ENCODE measurements around the gene SLC6A6. TPM values are rescaled to one million over a fixed set of nuclear protein-coding genes. Genes with fewer than 3 reads are reported as not detected.
A peak's percentile ranks its signal among the peaks of the same experiment; 100 is the strongest.

Gene SLC6A6
- total RNA-seq, 6 experiments from 2014 or later = 1.5 to 8.2 (median 4.1) TPM

DNA sequence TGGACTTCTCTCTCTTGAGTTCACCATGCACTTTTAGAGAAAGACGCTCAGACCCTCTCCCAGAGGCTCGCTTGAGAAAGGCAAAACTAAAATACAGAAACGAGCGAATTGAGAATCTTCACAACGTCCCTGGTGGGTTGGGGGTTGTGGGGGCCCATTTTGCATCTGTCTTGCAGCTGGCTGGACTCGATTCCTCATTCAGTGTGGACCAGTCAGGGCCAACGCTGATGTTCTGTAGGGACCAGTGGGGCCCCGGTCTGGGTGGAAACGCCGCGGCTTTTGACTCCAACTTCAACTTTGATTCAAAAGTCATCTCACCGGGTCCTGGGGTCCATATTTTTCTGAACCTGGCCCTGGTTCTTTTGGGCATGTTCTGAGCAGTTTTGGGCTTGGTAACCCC lies 68.1 kb downstream of the SLC6A6 start:
- no peaks in the 10 kb centered on the region for H3K4me1 ChIP-seq
- H3K4me3 ChIP-seq = no peak overlapping the region
- no peak overlapping the region for H3K27ac ChIP-seq
- intact Hi-C loops (cut with DNase I) = no loop called here
- 51% methylated on average over 7 of the region's 12 CpGs for WGBS (ENCODE audit: insufficient coverage, low coverage, low lambda C conversion rate, missing lambda C conversion rate)
- no peaks in the 10 kb centered on the region for H3K36me3 ChIP-seq
- DNase-seq (no peak), ATAC-seq (no peak)
- TF ChIP-seq POLR2A (IDR thresholded peaks at IDR 0.05) = no peak
- TF ChIP-seq, protein P1, sequence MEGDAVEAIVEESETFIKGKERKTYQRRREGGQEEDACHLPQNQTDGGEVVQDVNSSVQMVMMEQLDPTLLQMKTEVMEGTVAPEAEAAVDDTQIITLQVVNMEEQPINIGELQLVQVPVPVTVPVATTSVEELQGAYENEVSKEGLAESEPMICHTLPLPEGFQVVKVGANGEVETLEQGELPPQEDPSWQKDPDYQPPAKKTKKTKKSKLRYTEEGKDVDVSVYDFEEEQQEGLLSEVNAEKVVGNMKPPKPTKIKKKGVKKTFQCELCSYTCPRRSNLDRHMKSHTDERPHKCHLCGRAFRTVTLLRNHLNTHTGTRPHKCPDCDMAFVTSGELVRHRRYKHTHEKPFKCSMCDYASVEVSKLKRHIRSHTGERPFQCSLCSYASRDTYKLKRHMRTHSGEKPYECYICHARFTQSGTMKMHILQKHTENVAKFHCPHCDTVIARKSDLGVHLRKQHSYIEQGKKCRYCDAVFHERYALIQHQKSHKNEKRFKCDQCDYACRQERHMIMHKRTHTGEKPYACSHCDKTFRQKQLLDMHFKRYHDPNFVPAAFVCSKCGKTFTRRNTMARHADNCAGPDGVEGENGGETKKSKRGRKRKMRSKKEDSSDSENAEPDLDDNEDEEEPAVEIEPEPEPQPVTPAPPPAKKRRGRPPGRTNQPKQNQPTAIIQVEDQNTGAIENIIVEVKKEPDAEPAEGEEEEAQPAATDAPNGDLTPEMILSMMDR (IDR thresholded peaks at IDR 0.05) = no peak
- H3K27me3 ChIP-seq = no peaks in the 10 kb centered on the region
- no peaks in the 10 kb centered on the region for H3K9me3 ChIP-seq

DNA sequence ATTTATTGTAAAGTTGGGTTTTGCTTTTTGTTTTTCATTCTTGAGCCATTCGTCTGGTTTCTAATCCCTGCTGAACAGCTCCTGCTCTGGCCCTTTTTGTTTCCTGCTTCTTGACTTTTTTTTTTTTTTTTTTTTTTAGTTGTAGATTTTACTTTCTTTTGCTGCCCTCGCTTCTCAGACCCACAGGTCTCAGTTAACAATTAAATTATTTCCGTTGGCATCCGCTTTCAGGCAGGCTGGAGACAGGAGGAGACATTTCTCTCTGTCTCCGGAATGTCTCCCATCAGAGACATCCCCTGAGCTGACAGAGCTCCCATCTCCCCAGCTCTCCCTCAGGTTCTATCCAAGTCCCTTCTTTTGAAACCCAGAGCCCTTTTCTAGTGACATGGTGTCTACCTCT lies 68.6 kb downstream of the SLC6A6 start:
- 63% methylated on average over 5 of the region's 5 CpGs for WGBS (ENCODE audit: insufficient coverage, low coverage, low lambda C conversion rate, missing lambda C conversion rate)
- Histone ChIP-seq H3K9me3 (no peaks in the 10 kb centered on the region), H3K27me3 (no peaks in the 10 kb centered on the region), H3K36me3 (no peaks in the 10 kb centered on the region), H3K4me3 (no peak overlapping the region), H3K4me1 (no peaks in the 10 kb centered on the region), H3K27ac (no peak overlapping the region)
- no peak for DNase-seq
- TF ChIP-seq, protein P1 (IDR thresholded peaks at IDR 0.05) = no peak
- no peak for TF ChIP-seq POLR2A (IDR thresholded peaks at IDR 0.05)
- ATAC-seq = no peak
- intact Hi-C loops (cut with DNase I) = no loop called here

DNA sequence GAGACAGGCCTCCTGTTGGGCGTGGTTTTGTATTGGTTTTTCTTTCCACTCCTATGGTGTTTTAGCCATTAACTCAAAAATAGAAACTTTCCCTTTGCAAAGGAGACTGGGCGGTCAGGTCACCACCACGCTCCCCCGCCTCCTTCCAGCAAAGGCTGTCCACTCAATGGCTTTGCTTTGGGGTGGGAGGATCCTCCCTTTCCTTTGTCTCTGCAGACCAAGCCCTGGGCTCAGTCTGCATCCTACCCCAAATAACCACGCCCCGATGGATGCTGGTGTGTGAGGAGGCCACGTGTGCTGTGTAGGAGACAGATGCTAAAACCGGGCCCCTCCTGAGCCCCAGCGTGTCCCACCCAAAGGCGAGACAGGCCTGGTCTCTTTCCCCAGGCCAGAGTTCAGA lies 69.3 kb downstream of the SLC6A6 start:
- intact Hi-C loops (cut with DNase I) = no loop called here
- DNase-seq (no peak), ATAC-seq (no peak)
- H3K4me1 ChIP-seq = no peaks in the 10 kb centered on the region
- no peak overlapping the region for H3K27ac ChIP-seq
- H3K4me3 ChIP-seq = no peak overlapping the region
- no peaks in the 10 kb centered on the region for H3K27me3 ChIP-seq
- H3K9me3 ChIP-seq = no peaks in the 10 kb centered on the region
- 77% methylated on average over 8 of the region's 10 CpGs for WGBS (ENCODE audit: insufficient coverage, low coverage, low lambda C conversion rate, missing lambda C conversion rate)
- no peak for TF ChIP-seq POLR2A (IDR thresholded peaks at IDR 0.05)
- TF ChIP-seq, protein P1 (IDR thresholded peaks at IDR 0.05) = no peak
- no peaks in the 10 kb centered on the region for H3K36me3 ChIP-seq

DNA sequence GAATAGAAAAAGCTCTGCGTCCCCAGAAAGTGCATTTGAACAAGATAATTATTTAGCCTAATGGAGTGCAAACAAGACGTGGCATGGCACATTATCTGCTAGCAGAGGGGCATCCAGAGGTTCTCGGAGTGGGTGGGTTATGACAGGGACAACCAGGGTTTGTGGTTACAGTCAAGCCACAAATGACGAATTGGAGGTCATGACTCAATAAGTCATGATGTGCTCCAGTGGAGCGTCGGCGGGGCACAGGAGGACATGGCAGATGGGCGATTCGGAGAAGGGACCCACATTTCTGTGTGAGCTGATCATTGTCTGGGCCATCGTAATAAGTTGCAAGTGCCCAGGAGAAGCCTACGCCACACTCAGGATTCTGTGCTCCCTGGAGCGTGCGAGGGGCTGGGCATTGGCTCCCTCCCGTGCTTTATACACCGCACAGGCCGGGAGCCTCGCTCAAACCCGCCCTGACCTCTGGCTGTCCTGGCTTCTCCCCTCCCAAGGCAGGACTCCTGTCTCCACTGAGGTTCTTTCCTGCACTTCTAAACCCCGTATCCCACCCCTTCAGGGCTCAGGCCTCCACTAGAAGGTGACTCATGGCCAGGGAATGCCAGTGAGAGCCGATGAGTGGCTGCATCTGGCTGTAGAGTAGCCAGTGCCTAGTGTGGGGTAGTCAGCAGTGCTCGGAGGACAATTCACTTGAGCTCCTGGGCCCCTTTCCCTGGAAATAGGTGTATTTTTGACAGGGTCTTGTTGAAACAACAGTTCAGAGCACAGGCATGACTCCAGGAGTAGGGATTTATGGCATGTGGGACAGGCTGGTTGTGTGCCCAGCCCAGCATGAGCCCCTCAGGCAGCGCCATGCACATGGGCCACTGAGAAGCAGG lies 70.3 kb downstream of the SLC6A6 start:
- H3K4me1 ChIP-seq = no peaks in the 10 kb centered on the region
- ATAC-seq (peak in 1 of 4 donors; percentile 17), DNase-seq (no peak)
- no peaks in the 10 kb centered on the region for H3K27me3 ChIP-seq
- WGBS (ENCODE audit: insufficient coverage, low coverage, low lambda C conversion rate, missing lambda C conversion rate) = 73% methylated on average over 12 of the region's 22 CpGs
- H3K4me3 ChIP-seq = no peak overlapping the region
- H3K9me3 ChIP-seq = no peaks in the 10 kb centered on the region
- intact Hi-C loops (cut with DNase I) = no loop called here
- no peak overlapping the region for H3K27ac ChIP-seq
- no peak for TF ChIP-seq POLR2A (IDR thresholded peaks at IDR 0.05)
- TF ChIP-seq, protein P1 (IDR thresholded peaks at IDR 0.05) = no peak
- no peaks in the 10 kb centered on the region for H3K36me3 ChIP-seq
